ENCODE measurements around the gene INSYN2A.

GRCh38 chr10:127186813-127187212, 9.6 kb downstream of the INSYN2A start:
- TF ChIP-seq GABPA (tag; conservative IDR thresholded peaks at IDR 0.05; ENCODE audit: low read depth) (no peak), MYNN (IDR thresholded peaks at IDR 0.05) (no peak), MYNN (CRISPR knock-in tag; IDR thresholded peaks at IDR 0.05) (no peak), NR2C2 (CRISPR knock-in tag; IDR thresholded peaks at IDR 0.05) (no peak), NR2C2 (tag; IDR thresholded peaks at IDR 0.05) (no peak)
- TF ChIP-seq, protein P1, sequence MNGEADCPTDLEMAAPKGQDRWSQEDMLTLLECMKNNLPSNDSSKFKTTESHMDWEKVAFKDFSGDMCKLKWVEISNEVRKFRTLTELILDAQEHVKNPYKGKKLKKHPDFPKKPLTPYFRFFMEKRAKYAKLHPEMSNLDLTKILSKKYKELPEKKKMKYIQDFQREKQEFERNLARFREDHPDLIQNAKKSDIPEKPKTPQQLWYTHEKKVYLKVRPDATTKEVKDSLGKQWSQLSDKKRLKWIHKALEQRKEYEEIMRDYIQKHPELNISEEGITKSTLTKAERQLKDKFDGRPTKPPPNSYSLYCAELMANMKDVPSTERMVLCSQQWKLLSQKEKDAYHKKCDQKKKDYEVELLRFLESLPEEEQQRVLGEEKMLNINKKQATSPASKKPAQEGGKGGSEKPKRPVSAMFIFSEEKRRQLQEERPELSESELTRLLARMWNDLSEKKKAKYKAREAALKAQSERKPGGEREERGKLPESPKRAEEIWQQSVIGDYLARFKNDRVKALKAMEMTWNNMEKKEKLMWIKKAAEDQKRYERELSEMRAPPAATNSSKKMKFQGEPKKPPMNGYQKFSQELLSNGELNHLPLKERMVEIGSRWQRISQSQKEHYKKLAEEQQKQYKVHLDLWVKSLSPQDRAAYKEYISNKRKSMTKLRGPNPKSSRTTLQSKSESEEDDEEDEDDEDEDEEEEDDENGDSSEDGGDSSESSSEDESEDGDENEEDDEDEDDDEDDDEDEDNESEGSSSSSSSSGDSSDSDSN (IDR thresholded peaks at IDR 0.05; ENCODE audit: borderline replicate concordance in 1 of 2, low read depth in 2 of 2, low read length in 2 of 2): no peak
